GM23338 (cell line): Measurements from ENCODE around the gene STK32C.

Experiments used
- CREB1 ChIP-seq: fragments of 250-450 bp; sonication (Bioruptor Pico); IDR thresholded peaks from 2 replicates; pipeline ENCODE4 v1.5.0; 2020; ENCODE audit warnings: low read depth, mild to moderate bottlenecking, moderate library complexity
- CTCF ChIP-seq, 2 experiments: fragments of 200-600 bp in 1 of 2; sonication (generic) in 1 of 2; conservative IDR thresholded peaks; 2 replicates each; pipeline versions ENCODE4 v1.5.1 to v1.6.1; 2016 to 2017; ENCODE audit warnings: antibody characterized with exemption in 2 of 2, low read depth in 2 of 2, mild to moderate bottlenecking in 2 of 2, moderate library complexity in 1 of 2
- ETS1 ChIP-seq: IDR thresholded peaks from 2 replicates; pipeline ENCODE4 v1.6.1; 2016; ENCODE audit warnings: antibody characterized with exemption
- EZH2 ChIP-seq: fragments of 200-600 bp; sonication (generic); IDR thresholded peaks from one replicate; pipeline ENCODE4 v1.8.0; 2017; ENCODE audit warnings: antibody characterized with exemption, mild to moderate bottlenecking, low read depth; ENCODE audit not compliant: unreplicated experiment
- EZH2phosphoT487 ChIP-seq: fragments of 200-600 bp; sonication (generic); IDR thresholded peaks from one replicate; pipeline ENCODE4 v1.8.1; 2018; ENCODE audit warnings: antibody characterized with exemption; ENCODE audit not compliant: unreplicated experiment
- JUNB ChIP-seq: IDR thresholded peaks from one replicate; pipeline ENCODE4 v1.6.1; 2016; ENCODE audit warnings: antibody characterized with exemption; ENCODE audit not compliant: unreplicated experiment
- NANOG ChIP-seq: IDR thresholded peaks from 2 replicates; pipeline ENCODE4 v1.6.1; 2016; ENCODE audit warnings: antibody characterized with exemption, borderline replicate concordance
- POLR2AphosphoS5 ChIP-seq: IDR thresholded peaks from 2 replicates; pipeline ENCODE4 v1.6.1; 2016; ENCODE audit warnings: antibody characterized with exemption, low read depth
- REST ChIP-seq: IDR thresholded peaks from one replicate; pipeline ENCODE4 v1.6.1; 2018; ENCODE audit warnings: antibody characterized with exemption; ENCODE audit not compliant: unreplicated experiment
- STAT1 ChIP-seq: IDR thresholded peaks from one replicate; pipeline ENCODE4 v1.6.1; 2016; ENCODE audit warnings: antibody characterized with exemption; ENCODE audit not compliant: unreplicated experiment
- ZNF114 ChIP-seq: fragments of 250-450 bp; sonication (Bioruptor Pico); IDR thresholded peaks from 2 replicates; pipeline ENCODE4 v1.5.0; 2020; ENCODE audit warnings: mild to moderate bottlenecking, moderate library complexity
- ZNF462 ChIP-seq: fragments of 250-450 bp; sonication (Bioruptor Pico); IDR thresholded peaks from 2 replicates; pipeline ENCODE4 v1.5.0; 2020; ENCODE audit warnings: mild to moderate bottlenecking, moderate library complexity

GRCh38 chr10:132213917-132214316 lies 93.8 kb downstream of the STK32C start:
- no peak for TF ChIP-seq EZH2phosphoT487
- no peak for TF ChIP-seq CTCF (conservative IDR thresholded peaks at IDR 0.05; ENCODE audit: low read depth in 2 of 2)
- no peak for TF ChIP-seq POLR2AphosphoS5
- TF ChIP-seq STAT1: no peak
- no peak for TF ChIP-seq ETS1
- no peak for TF ChIP-seq EZH2
- no peak for TF ChIP-seq ZNF462
- no peak for TF ChIP-seq CREB1 (CRISPR knock-in tag)
- TF ChIP-seq REST: no peak
- no peak for TF ChIP-seq JUNB
- TF ChIP-seq ZNF114: no peak
- TF ChIP-seq NANOG: no peak
